ENCODE measurements around the gene TPRN. TPM values are rescaled to one million over a fixed set of nuclear protein-coding genes. Genes with fewer than 3 reads are reported as not detected.

Gene TPRN
- total RNA-seq, 4 donors from 2014 or later: 0.29 to 17.1 (median 5.5) TPM

DNA sequence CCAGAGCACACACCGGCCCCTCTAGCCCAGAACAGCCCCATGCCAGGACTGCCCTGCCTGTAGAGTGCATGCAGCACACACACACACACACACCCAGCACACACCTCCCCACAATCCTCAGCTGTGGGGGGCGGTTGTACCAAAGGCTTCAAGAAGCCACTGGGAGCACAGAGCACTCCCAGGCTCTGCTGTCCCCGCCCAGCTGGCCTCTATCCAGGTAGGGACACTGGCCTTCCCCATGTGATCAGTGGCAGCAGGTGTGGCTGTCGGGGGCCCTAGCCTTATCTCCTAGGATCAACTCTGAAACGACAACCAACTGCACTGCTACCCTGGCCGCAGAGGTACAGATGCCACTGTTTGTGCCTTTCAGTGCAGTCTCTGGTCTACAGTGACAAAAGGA, 14.2 kb downstream of the TPRN start:
- Histone ChIP-seq H3K9me3 (no peaks in the 10 kb centered on the region), H3K27ac (no peak overlapping the region), H3K4me3 (no peak overlapping the region), H3K4me1 (peaks cover 14 to 24% of the 10 kb centered on the region in 2 donors), H3K27me3 (no peaks in the 10 kb centered on the region), H3K36me3 (no peaks in the 10 kb centered on the region)
- intact Hi-C loops (cut with DNase I; ENCODE audit: low total_unique reads): no loop called here
- no peak for DNase-seq
- no peak for TF ChIP-seq POLR2A (IDR thresholded peaks at IDR 0.05)
- TF ChIP-seq, protein P1, sequence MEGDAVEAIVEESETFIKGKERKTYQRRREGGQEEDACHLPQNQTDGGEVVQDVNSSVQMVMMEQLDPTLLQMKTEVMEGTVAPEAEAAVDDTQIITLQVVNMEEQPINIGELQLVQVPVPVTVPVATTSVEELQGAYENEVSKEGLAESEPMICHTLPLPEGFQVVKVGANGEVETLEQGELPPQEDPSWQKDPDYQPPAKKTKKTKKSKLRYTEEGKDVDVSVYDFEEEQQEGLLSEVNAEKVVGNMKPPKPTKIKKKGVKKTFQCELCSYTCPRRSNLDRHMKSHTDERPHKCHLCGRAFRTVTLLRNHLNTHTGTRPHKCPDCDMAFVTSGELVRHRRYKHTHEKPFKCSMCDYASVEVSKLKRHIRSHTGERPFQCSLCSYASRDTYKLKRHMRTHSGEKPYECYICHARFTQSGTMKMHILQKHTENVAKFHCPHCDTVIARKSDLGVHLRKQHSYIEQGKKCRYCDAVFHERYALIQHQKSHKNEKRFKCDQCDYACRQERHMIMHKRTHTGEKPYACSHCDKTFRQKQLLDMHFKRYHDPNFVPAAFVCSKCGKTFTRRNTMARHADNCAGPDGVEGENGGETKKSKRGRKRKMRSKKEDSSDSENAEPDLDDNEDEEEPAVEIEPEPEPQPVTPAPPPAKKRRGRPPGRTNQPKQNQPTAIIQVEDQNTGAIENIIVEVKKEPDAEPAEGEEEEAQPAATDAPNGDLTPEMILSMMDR (IDR thresholded peaks at IDR 0.05): no peak

DNA sequence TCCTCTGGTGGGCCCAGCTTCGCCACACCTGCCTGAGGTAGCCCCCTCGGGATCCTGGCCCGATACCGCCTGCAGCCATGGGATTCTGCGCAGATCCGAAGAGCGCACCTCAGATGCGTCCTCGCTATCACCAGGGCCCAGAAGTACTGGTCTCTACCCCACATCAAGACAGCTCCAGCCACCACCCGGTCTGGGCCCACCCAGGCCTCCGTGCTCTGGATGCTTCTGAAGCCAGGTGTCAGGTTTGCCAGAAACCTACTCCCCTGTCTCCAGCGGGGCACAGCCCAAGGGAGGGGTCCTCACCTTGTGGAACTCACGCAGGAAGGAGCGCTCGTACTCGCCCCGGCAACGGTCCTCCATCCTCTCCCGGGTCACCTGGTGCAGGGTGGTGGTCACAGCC, 14.6 kb downstream of the TPRN start:
- no peak for TF ChIP-seq POLR2A (IDR thresholded peaks at IDR 0.05)
- TF ChIP-seq, protein P1 (IDR thresholded peaks at IDR 0.05): no peak
- intact Hi-C loops (cut with DNase I; ENCODE audit: low total_unique reads): no loop called here
- peaks cover 14 to 24% of the 10 kb centered on the region in 2 donors for H3K4me1 ChIP-seq
- no peak for DNase-seq
- H3K9me3 ChIP-seq: no peaks in the 10 kb centered on the region
- H3K36me3 ChIP-seq: no peaks in the 10 kb centered on the region
- no peak overlapping the region for H3K4me3 ChIP-seq
- H3K27ac ChIP-seq: no peak overlapping the region
- H3K27me3 ChIP-seq: no peaks in the 10 kb centered on the region

DNA sequence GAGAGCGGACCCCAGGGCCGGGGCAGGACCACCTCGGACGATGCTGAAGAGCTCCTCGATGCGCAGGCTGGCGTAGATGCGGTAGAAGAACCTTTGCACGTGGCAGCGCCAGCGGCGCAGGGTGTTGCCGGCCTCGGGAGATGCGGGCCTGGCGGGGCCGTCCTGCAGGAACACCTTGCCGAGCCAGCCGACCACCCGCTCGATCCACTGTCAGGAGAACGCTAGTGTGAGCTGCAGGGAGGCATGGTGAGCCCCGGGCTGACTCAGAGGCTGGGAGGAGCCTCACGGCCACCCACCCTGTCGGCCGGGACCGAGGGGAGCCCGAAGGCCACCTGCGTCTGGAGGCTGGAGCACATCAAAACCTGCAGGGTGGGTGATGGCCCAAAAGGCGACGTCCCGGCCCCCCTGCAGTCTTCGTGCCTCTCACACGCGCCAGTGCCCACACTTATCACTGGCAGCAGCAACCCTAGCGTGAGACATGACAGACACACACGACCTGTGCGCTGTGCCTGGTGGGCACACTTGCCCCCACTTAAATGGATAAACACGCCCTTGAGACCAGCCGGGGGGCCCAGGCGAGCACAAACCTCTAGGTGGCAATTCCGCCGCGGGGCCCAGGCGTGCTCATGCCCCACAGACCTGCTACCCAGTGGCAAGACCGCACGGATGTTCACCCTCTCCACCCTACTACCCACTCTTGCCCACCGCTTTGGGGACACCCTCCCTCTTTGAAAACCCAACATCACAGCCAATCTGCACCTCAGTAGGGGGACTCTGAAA, 15.5 kb downstream of the TPRN start:
- no peak for TF ChIP-seq POLR2A (IDR thresholded peaks at IDR 0.05)
- TF ChIP-seq, protein P1 (IDR thresholded peaks at IDR 0.05): no peak
- no peaks in the 10 kb centered on the region for H3K36me3 ChIP-seq
- no peaks in the 10 kb centered on the region for H3K9me3 ChIP-seq
- no peak overlapping the region for H3K4me3 ChIP-seq
- H3K27me3 ChIP-seq: no peaks in the 10 kb centered on the region
- intact Hi-C loops (cut with DNase I; ENCODE audit: low total_unique reads): no loop called here
- peaks cover 14 to 23% of the 10 kb centered on the region in 2 donors for H3K4me1 ChIP-seq
- DNase-seq: no peak
- no peak overlapping the region for H3K27ac ChIP-seq

DNA sequence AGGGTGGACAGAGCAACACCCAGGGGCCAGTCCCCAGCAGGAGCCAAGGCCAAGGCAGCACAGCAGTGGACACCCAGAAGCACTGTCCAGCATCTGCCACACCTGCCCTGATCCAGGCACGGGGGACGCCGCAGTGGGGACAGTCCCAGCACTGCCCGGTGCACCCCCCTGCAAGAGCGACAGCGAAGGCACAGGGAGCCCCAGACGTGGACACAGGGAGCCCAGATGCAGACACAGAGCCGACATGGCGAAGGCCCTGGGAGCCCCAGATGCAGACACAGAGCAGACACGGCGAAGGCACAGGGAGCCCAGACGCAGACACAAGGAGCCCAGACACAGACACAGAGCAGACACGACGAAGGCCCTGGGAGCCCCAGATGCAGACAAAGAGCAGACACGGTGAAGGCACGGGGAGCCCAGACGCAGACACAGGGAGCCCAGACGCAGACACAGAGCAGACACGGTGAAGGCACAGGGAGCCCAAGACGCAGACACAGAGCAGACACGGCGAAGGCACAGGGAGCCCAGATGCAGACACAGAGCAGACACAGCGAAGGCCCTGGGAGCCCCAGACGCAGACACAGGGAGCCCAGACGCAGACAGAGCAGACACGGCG, 16.5 kb downstream of the TPRN start:
- Histone ChIP-seq H3K27me3 (no peaks in the 10 kb centered on the region), H3K9me3 (no peaks in the 10 kb centered on the region), H3K4me3 (no peak overlapping the region), H3K36me3 (no peaks in the 10 kb centered on the region), H3K4me1 (peaks cover 9 to 15% of the 10 kb centered on the region in 2 donors), H3K27ac (no peak overlapping the region)
- intact Hi-C loops (cut with DNase I; ENCODE audit: low total_unique reads): no loop called here
- TF ChIP-seq POLR2A (IDR thresholded peaks at IDR 0.05): no peak
- TF ChIP-seq, protein P1 (IDR thresholded peaks at IDR 0.05): no peak
- no peak for DNase-seq

DNA sequence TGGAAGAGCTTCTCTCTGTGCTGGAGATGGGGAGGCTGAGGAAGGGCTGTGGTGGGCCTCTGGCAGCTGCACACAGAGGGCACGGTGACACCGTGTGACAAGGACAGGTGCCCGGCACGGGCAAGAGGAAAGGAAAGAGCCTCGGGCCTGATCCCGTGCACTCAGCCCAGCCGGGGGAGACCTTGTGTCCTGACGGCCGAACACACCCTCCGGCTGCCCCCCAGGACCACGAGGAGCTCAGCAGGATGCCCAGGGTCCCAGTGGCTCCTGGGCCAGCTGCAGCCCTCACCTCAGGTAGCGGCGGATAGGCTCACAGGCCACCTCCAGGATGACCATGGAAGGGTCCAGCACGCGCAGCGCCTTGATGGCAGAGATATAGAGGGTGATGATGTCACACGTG, 17.7 kb downstream of the TPRN start:
- Histone ChIP-seq H3K4me3 (no peak overlapping the region), H3K9me3 (no peaks in the 10 kb centered on the region), H3K27me3 (no peaks in the 10 kb centered on the region), H3K4me1 (peaks cover 9 to 15% of the 10 kb centered on the region in 2 donors), H3K36me3 (no peaks in the 10 kb centered on the region), H3K27ac (no peak overlapping the region)
- DNase-seq: no peak
- TF ChIP-seq, protein P1 (IDR thresholded peaks at IDR 0.05): no peak
- TF ChIP-seq POLR2A (IDR thresholded peaks at IDR 0.05): no peak
- intact Hi-C loops (cut with DNase I; ENCODE audit: low total_unique reads): no loop called here
